Bronchial epithelial cell (primary cell): ENCODE measurements around the gene FAM120B. TPM values are rescaled to one million over a fixed set of nuclear protein-coding genes. Genes with fewer than 3 reads are reported as not detected.

Experiments
- DNase-seq: peaks from one replicate; pipeline ENCODE4 v3.0.0-alpha.2; 2010; ENCODE audit warnings: low read depth
- FAIRE-seq: peaks from 2 replicates; lab custom pipeline; 2011; peaks lifted over from hg19 to GRCh38; lab: Jason Lieb, UNC
- H3K27me3 ChIP-seq: 2 replicates; pipeline ENCODE4 v1.5.1; 2011; ENCODE audit warnings: low read length; ENCODE audit not compliant: control insufficient read depth, insufficient read depth
- H3K36me3 ChIP-seq: 2 replicates; pipeline ENCODE4 v1.5.1; 2011; ENCODE audit warnings: low read length; ENCODE audit not compliant: control insufficient read depth, insufficient read depth
- H3K4me3 ChIP-seq: 2 replicates; pipeline ENCODE4 v1.5.1; 2011; ENCODE audit warnings: mild to moderate bottlenecking, low read depth, low read length, control low read depth
- CTCF ChIP-seq: IDR thresholded peaks from 2 replicates; pipeline ENCODE4 v1.5.1; 2011; ENCODE audit warnings: mild to moderate bottlenecking, moderate library complexity, low read length, control low read depth, inconsistent platforms; ENCODE audit not compliant: insufficient read depth, severe bottlenecking
- total RNA-seq: library from RNA; depleted of rRNA; stranded (reverse); fragments of >200 nt; gene quantifications from 2 replicates; pipeline ENCODE4 v1.2.1, GENCODE V29; 2014

FAM120B gene
- total RNA-seq, 1 donor from 2014 or later = 7.1 TPM

GRCh38 chr6:170266061-170266825 is 40.3 kb upstream of the FAM120B start:
- DNase-seq (no peak), FAIRE-seq (no peak)
- Histone ChIP-seq H3K36me3 (no peaks in the 10 kb centered on the region), H3K4me3 (no peak overlapping the region), H3K27me3 (no peaks in the 10 kb centered on the region)
- TF ChIP-seq CTCF = no peak

GRCh38 chr6:170267688-170268087 is 38.9 kb upstream of the FAM120B start:
- no peak for FAIRE-seq

GRCh38 chr6:170268216-170269129 is 38.1 kb upstream of the FAM120B start:
- no peak for DNase-seq
- H3K36me3 ChIP-seq = no peaks in the 10 kb centered on the region
- H3K27me3 ChIP-seq = peaks cover 4% of the 10 kb centered on the region
- H3K4me3 ChIP-seq = no peak overlapping the region
- no peak for TF ChIP-seq CTCF
- FAIRE-seq = no peak

More at GRCh38 chr6:170267688-170268087, 38.9 kb upstream of the FAM120B start:
- peaks cover 4% of the 10 kb centered on the region for H3K27me3 ChIP-seq
- no peak for DNase-seq
- no peaks in the 10 kb centered on the region for H3K36me3 ChIP-seq
- no peak overlapping the region for H3K4me3 ChIP-seq
- no peak for TF ChIP-seq CTCF

- FAIRE-seq = peak; percentile 55
- no peak for TF ChIP-seq CTCF
- no peaks in the 10 kb centered on the region for H3K36me3 ChIP-seq
- DNase-seq = no peak
- H3K4me3 ChIP-seq = no peak overlapping the region
- H3K27me3 ChIP-seq = peaks cover 7% of the 10 kb centered on the region
Measured at GRCh38 chr6:170269151-170269845, 37.3 kb upstream of the FAM120B start.

- Histone ChIP-seq H3K27me3 (peaks cover 8% of the 10 kb centered on the region), H3K4me3 (no peak overlapping the region), H3K36me3 (no peaks in the 10 kb centered on the region)
- DNase-seq (no peak), FAIRE-seq (no peak)
- TF ChIP-seq CTCF = no peak
Measured at GRCh38 chr6:170269846-170270541, 36.6 kb upstream of the FAM120B start.
